CD4-positive, alpha-beta memory T cell (primary cell): ENCODE data around the gene ADRA2B. TPM values are rescaled to one million over a fixed set of nuclear protein-coding genes. Genes with fewer than 3 reads are reported as not detected.

Source experiments
- CTCF ChIA-PET: fragments of 350-600 bp; sonication (Branson Sonifier 250); formaldehyde crosslinking; loops from one replicate; lab custom pipeline; 2021; ENCODE audit warnings: inconsistent platforms; ENCODE audit not compliant: partially characterized antibody; lab: Charles Lee
- POLR2A ChIA-PET: fragments of 350-600 bp; sonication (Branson Sonifier 250); formaldehyde crosslinking; loops from one replicate; lab custom pipeline; 2021; ENCODE audit not compliant: partially characterized antibody; lab: Charles Lee
- DNase-seq, 5 donors: peaks; one replicate each; pipeline versions ENCODE4 v3.0.0 to v3.0.0-alpha.2; 2020 to 2022; ENCODE audit warnings: mixed read lengths in 1 of 5
- H3K27ac ChIP-seq: one replicate; pipeline ENCODE4 v1.7.0; 2013; ENCODE audit warnings: low read depth, low read length
- H3K27me3 ChIP-seq: 2 replicates; pipeline ENCODE4 v1.7.0; 2013; ENCODE audit warnings: mild to moderate bottlenecking, low read length, moderate library complexity; ENCODE audit not compliant: insufficient read depth
- H3K36me3 ChIP-seq: 2 replicates; pipeline ENCODE4 v1.7.0; 2013; ENCODE audit warnings: mild to moderate bottlenecking, low read length, moderate library complexity; ENCODE audit not compliant: insufficient read depth
- H3K4me1 ChIP-seq: 2 replicates; pipeline ENCODE4 v1.7.0; 2013; ENCODE audit warnings: mild to moderate bottlenecking, low read length, moderate library complexity; ENCODE audit not compliant: insufficient read depth
- H3K4me3 ChIP-seq, 2 donors: one replicate each; pipeline ENCODE4 v1.7.0; 2013; ENCODE audit warnings: low read length in 2 of 2, mild to moderate bottlenecking in 1 of 2
- H3K9me3 ChIP-seq, 2 donors: one replicate each; pipeline ENCODE4 v1.7.0; 2013; ENCODE audit warnings: low read length in 2 of 2, control low read depth in 1 of 2; ENCODE audit not compliant: control insufficient read depth in 1 of 2
- H3K27ac Mint-ChIP-seq, 7 donors: one replicate each; pipeline ENCODE4 v1.8.0; 2020 to 2021; ENCODE audit warnings: mixed read lengths in 7 of 7, mild to moderate bottlenecking in 6 of 7, inconsistent platforms in 3 of 7, moderate library complexity in 3 of 7
- H3K27me3 Mint-ChIP-seq, 2 donors: one replicate each; pipeline ENCODE4 v1.8.0; 2020 to 2021; ENCODE audit warnings: mixed read lengths in 2 of 2
- H3K36me3 Mint-ChIP-seq, 2 donors: one replicate each; pipeline ENCODE4 v1.8.0; 2020 to 2021; ENCODE audit warnings: mixed read lengths in 2 of 2, inconsistent platforms in 1 of 2, mild to moderate bottlenecking in 1 of 2
- H3K4me1 Mint-ChIP-seq, 4 donors: one replicate each; pipeline ENCODE4 v1.8.0; 2020 to 2021; ENCODE audit warnings: mixed read lengths in 4 of 4, mild to moderate bottlenecking in 1 of 4
- H3K4me3 Mint-ChIP-seq, 8 donors: one replicate each; pipeline ENCODE4 v1.8.0; 2020 to 2021; ENCODE audit warnings: mixed read lengths in 8 of 8, mild to moderate bottlenecking in 7 of 8, moderate library complexity in 6 of 8, inconsistent platforms in 3 of 8
- H3K9me3 Mint-ChIP-seq, 8 donors: one replicate each; pipeline ENCODE4 v1.8.0; 2020 to 2021; ENCODE audit warnings: mixed read lengths in 8 of 8, mild to moderate bottlenecking in 5 of 8, inconsistent platforms in 3 of 8, moderate library complexity in 1 of 8
- intact Hi-C: fragments of 100-400 bp; cut with micrococcal nuclease; formaldehyde crosslinking; loops from one replicate; pipeline ENCODE4 v1.15.1; 2023
- polyA plus RNA-seq, 2 donors: library from polyadenylated mRNA; unstranded; fragments of 300-500 nt; fragmentation: Illumina TruSeq; gene quantifications; one replicate each; pipeline ENCODE4 v1.2.3, GENCODE V29; 2021
- total RNA-seq, 2 experiments: library from RNA; stranded (reverse); gene quantifications; one replicate each; pipeline ENCODE4 v1.2.3, GENCODE V29; 2021

The ADRA2B gene
- total and polyA plus RNA-seq, 4 experiments from 2014 or later: not detected

DNA sequence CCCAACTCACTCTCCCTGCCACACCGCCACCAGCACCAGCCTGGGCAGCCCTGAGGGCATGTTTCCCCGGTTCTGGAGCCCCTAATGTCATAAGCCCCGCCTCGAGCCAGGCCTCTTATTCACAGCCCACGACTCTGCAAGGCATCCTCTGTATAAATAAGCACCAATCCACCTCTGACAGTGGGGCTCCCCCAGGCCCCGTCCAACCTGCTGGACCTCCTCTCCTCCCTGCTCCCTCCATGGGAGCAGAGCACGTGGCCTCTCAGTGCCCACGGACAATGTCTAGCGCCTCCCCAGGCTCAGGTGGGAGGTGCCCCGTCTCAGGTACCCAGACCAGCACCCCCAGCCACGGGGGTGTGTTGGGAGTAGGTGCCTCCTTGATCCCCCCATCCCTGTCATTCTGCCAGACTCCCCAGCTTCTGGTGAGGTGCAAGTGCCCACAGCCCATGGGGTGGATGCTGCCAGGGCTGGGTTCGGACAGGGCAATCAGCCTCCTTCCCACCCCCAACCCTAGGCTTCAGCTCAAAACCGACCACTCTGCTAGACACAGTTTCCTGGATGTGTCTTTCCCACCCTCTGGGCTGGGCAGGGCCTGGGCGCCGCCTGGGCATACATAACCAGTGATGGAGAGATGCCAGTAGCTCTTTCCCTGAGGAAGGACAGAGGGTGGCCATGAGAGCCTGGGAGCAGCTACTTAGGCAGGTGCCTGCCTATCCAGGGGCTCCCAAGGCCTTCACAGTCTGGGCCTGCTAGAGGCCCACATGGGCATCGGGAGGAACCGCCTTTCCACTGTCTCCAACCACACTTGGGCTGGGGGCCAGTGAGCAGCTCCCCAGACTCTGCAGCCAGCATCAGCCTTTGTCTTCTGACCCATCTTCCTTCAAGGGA is 1.6 kb upstream of the ADRA2B start:
- H3K36me3 ChIP-seq: no peaks in the 10 kb centered on the region
- Mint-ChIP-seq H3K36me3 (no peaks in the 10 kb centered on the region), H3K27me3 (peaks cover 26 to 29% of the 10 kb centered on the region in 2 donors), H3K9me3 (no peaks in the 10 kb centered on the region), H3K27ac (peak overlapping the region in 5 of 7 donors; percentile 12 to 81 (median 65)), H3K4me3 (peak overlapping the region; percentile 28 to 85 (median 60)), H3K4me1 (peaks cover 3 to 32% (median 13%) of the 10 kb centered on the region in 4 donors)
- CTCF ChIA-PET: interaction anchor here (1.0 to 3.4 kb wide), 10 partner anchors 10 to 125 kb away, joined by 3 to 36 read pairs (median 4); partner anchors contain the start of genes ANKRD36C and ASTL
- peak in 1 of 5 donors; percentile 37 for DNase-seq
- H3K27ac ChIP-seq: no peak overlapping the region
- peaks cover 6% of the 10 kb centered on the region for H3K4me1 ChIP-seq
- POLR2A ChIA-PET: interaction anchor here (1.2 to 2.2 kb wide), 4 partner anchors 20 to 126 kb away, joined by 3 to 14 read pairs (median 7); partner anchors contain the start of genes ANKRD36C and ASTL
- H3K27me3 ChIP-seq: no peaks in the 10 kb centered on the region
- H3K9me3 ChIP-seq: no peaks in the 10 kb centered on the region
- intact Hi-C loops: loop anchor here (2.0 to 10.0 kb wide), 2 partner anchors 93 to 125 kb away; no protein-coding TSS in a partner anchor
- H3K4me3 ChIP-seq: no peak overlapping the region

DNA sequence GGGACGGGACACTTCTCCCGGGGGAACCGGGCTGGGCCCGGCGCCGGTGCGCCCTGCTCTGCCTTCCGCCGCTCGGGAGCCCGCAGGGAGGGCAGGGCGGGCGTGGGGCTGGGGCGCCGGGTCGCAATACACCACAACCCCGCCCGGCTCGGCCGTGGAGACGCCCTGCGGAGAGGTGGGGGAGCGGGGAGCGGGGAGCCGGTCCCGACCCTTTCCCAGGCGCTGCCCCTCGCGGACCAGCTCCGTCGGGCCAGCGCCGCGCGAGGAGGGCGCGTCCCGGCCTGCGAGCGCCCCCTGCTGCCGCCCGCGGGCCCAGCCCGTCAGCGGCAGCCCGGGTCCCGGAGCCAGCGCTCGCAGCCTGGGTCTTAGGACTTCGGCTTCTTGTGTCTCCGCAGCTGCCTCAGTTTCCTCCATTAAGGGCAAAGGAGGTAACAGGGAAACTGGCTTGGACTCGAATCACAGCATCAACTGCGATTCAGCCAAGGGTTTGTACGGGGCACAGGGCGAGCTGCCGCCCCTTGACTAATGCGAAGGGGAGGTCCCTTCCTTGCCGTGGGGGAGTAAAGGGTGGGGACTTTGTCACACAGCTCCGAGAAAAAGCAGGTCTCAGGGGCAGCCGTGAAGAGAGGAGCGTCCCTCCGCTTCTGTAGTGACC is 635 bp upstream of the ADRA2B start:
- ChIA-PET CTCF (interaction anchor here (0.6 to 3.4 kb wide), 12 partner anchors 11 to 361 kb away, joined by 3 to 36 read pairs (median 4); partner anchors contain the start of genes ANKRD36C and ASTL), POLR2A (interaction anchor here (0.8 to 2.2 kb wide), 6 partner anchors 21 to 125 kb away, joined by 3 to 14 read pairs (median 4); partner anchors contain the start of genes ANKRD36C and ASTL)
- Histone ChIP-seq H3K27me3 (no peaks in the 10 kb centered on the region), H3K36me3 (no peaks in the 10 kb centered on the region), H3K27ac (no peak overlapping the region), H3K9me3 (no peaks in the 10 kb centered on the region), H3K4me1 (peaks cover 6% of the 10 kb centered on the region), H3K4me3 (peak overlapping the region in 1 of 2 donors; percentile 55)
- Mint-ChIP-seq H3K27me3 (peaks cover 26 to 29% of the 10 kb centered on the region in 2 donors), H3K9me3 (no peaks in the 10 kb centered on the region), H3K27ac (peak overlapping the region in 2 of 7 donors; percentile 12 to 81), H3K36me3 (no peaks in the 10 kb centered on the region), H3K4me1 (peaks cover 3 to 32% (median 13%) of the 10 kb centered on the region in 4 donors), H3K4me3 (peak overlapping the region in 7 of 8 donors; percentile 9 to 85 (median 57))
- peak; percentile 59 to 78 (median 68) for DNase-seq
- intact Hi-C loops: loop anchor here (2.0 to 10.0 kb wide), 2 partner anchors 92 to 124 kb away; no protein-coding TSS in a partner anchor

DNA sequence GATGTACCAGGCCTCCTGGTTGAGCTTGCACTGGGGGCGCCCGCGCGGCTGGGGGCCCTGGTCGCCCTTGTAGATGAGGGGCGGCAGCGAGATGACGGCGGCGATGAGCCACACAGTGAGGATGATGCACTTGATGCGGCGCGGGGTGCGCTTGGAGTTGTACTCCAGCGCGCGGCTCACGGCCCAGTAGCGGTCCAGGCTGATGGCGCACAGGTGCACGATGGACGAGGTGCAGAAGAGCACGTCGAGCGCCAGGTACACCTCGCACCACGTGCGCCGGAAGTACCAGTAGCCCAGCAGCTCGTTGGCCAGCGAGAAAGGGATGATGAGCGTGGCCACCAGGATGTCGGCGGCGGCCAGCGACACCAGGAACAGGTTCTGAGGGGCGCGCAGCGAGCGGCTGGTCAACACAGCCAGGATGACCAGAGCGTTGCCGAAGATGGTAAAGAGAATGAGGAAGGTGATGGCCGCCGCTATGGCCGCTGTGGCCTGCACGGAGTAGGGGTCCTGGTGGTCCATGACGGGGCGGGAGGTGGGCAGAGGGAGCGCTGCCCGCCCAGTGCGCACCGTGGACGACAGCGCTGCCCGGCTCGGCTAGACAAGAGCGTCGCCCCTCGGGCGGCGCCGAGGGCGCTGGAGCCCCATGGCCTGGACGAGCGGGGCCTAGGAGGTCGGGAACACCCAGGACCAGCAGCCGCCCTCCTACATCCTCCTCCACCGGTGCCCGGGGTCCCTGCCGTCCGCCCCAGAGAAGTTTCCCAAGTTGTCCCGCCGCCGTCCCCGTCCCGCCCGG is 544 bp downstream of the ADRA2B start:
- Mint-ChIP-seq H3K4me3 (peak overlapping the region; percentile 58 to 84 (median 76)), H3K27ac (peak overlapping the region in 4 of 7 donors; percentile 67 to 84 (median 82)), H3K36me3 (no peaks in the 10 kb centered on the region), H3K4me1 (peaks cover 3 to 32% (median 13%) of the 10 kb centered on the region in 4 donors), H3K9me3 (no peaks in the 10 kb centered on the region), H3K27me3 (peaks cover 18 to 21% of the 10 kb centered on the region in 2 donors)
- Histone ChIP-seq H3K27me3 (no peaks in the 10 kb centered on the region), H3K4me1 (peaks cover 6% of the 10 kb centered on the region), H3K9me3 (no peaks in the 10 kb centered on the region), H3K36me3 (no peaks in the 10 kb centered on the region), H3K4me3 (peak overlapping the region in 1 of 2 donors; percentile 55), H3K27ac (no peak overlapping the region)
- ChIA-PET CTCF (interaction anchor here (0.6 to 3.4 kb wide), 5 partner anchors 15 to 323 kb away, joined by 3 to 36 read pairs (median 6); partner anchors contain the start of gene ANKRD36C), POLR2A (interaction anchor here (0.8 to 2.2 kb wide), 2 partner anchors 24 to 124 kb away, joined by 3 to 14 read pairs; partner anchors contain the start of gene ANKRD36C)
- intact Hi-C loops: loop anchor here (2.0 to 10.0 kb wide), 2 partner anchors 91 to 123 kb away; no protein-coding TSS in a partner anchor
- peak in 1 of 5 donors; percentile 37 for DNase-seq

DNA sequence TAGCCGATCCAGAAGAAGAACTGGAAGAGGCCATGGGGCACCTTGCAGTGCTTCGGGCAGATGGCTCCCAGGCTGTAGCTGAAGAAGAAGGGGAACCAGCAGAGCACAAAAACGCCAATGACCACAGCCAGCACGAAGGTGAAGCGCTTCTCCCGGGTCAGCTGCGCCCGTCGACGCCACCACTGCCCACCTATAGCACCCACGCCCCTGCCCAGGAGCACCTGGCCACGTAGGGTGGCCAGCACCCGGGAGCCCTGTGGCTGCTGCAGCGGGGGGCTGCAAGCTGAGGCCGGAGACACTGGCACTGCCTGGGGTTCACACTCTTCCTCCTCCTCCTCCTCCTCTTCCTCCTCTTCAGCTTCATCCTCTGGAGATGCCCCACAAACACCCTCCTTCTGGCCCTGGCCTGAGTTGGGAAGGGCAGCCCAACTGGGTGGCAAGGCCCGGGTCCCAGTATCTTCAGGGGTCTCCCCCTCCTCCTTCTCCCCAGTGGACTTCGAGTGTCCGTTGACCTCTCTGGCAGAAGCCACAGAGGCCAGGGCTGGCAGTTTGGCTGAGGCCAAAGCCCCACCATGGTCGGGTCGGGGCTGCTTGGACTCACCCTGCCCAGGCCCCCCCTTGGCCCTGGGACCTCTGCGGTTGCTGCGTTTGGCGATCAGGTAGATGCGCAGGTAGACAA is 1.3 kb downstream of the ADRA2B start:
- no peak overlapping the region for H3K4me3 ChIP-seq
- DNase-seq: no peak
- H3K4me1 ChIP-seq: peaks cover 6% of the 10 kb centered on the region
- no peaks in the 10 kb centered on the region for H3K27me3 ChIP-seq
- Mint-ChIP-seq H3K4me1 (peaks cover 3 to 26% (median 13%) of the 10 kb centered on the region in 4 donors), H3K27me3 (peaks cover 11 to 14% of the 10 kb centered on the region in 2 donors), H3K9me3 (no peaks in the 10 kb centered on the region), H3K27ac (peak overlapping the region in 4 of 7 donors; percentile 46 to 84 (median 82)), H3K36me3 (no peaks in the 10 kb centered on the region), H3K4me3 (peak overlapping the region; percentile 61 to 84 (median 76))
- H3K36me3 ChIP-seq: no peaks in the 10 kb centered on the region
- H3K9me3 ChIP-seq: no peaks in the 10 kb centered on the region
- H3K27ac ChIP-seq: no peak overlapping the region
- POLR2A ChIA-PET: no interaction called here
- intact Hi-C loops: loop anchor here (10.0 kb wide), 1 partner anchor 90 kb away; no protein-coding TSS in a partner anchor
- CTCF ChIA-PET: interaction anchor here (1.0 kb wide), 1 partner anchor 122 kb away, joined by 3 read pairs; no protein-coding TSS in a partner anchor

DNA sequence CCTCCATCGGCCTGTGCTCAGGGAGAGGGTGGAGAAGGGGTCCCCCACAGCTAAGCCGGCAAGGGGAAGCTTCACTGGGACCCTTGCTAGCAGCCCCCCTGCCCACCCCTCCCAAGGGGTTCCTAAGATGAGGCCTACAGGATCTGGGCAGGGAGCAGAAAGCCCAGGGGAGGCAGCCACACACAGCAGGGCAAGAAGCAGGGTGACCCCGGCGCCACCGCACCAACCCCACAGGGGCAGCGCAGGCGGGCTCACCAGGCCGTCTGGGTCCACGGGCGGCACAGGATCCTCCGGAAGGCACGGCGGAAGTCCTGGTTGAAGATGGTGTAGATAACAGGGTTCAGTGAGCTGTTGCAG is 1.8 kb downstream of the ADRA2B start:
- H3K4me1 Mint-ChIP-seq: peaks cover 3 to 22% (median 13%) of the 10 kb centered on the region in 4 donors

More for the DNA sequence above, 1.8 kb downstream of the ADRA2B start:
- Histone ChIP-seq H3K4me1 (peaks cover 6% of the 10 kb centered on the region), H3K27ac (no peak overlapping the region), H3K4me3 (no peak overlapping the region), H3K9me3 (no peaks in the 10 kb centered on the region), H3K36me3 (no peaks in the 10 kb centered on the region), H3K27me3 (no peaks in the 10 kb centered on the region)
- DNase-seq: peak in 1 of 5 donors; percentile 32
- POLR2A ChIA-PET: no interaction called here
- CTCF ChIA-PET: interaction anchor here (1.0 kb wide), 1 partner anchor 122 kb away, joined by 3 read pairs; no protein-coding TSS in a partner anchor
- peaks cover 7 to 10% of the 10 kb centered on the region in 2 donors for H3K27me3 Mint-ChIP-seq
- peak overlapping the region in 3 of 8 donors; percentile 4 to 61 (median 29) for H3K4me3 Mint-ChIP-seq
- peak overlapping the region in 2 of 7 donors; percentile 46 to 84 for H3K27ac Mint-ChIP-seq
- H3K36me3 Mint-ChIP-seq: no peaks in the 10 kb centered on the region
- intact Hi-C loops: loop anchor here (10.0 kb wide), 1 partner anchor 90 kb away; no protein-coding TSS in a partner anchor
- H3K9me3 Mint-ChIP-seq: no peaks in the 10 kb centered on the region
